HG02623 (cell line): ENCODE measurements around the gene PSME2.

Experiments used
- ATAC-seq: cut with Tn5 transposase; IDR thresholded peaks from one replicate; pipeline ENCODE4 v1.9.1; 2021; ENCODE audit warnings: moderate library complexity; ENCODE audit not compliant: unreplicated experiment

PSME2 gene

DNA sequence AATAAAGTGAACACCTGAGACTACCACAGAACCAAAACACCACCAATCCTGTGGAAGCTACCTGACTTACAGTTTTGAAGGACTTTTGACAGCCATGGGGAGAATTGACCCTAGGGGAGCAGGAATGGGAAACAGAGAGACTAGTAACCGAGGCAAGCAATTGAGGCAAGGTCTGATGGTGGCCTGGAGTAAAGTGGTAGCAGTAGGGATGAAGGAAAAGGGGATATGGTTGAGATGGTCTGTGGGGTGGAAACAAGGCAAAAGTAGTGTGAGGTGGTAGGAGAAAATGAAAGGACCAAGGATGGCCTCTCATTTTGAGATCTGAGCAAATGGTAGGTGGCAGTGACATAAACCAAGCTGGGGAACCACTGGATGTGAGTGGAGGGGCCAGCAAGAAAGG is 10.4 kb upstream of the PSME2 start:
- ATAC-seq = no peak

DNA sequence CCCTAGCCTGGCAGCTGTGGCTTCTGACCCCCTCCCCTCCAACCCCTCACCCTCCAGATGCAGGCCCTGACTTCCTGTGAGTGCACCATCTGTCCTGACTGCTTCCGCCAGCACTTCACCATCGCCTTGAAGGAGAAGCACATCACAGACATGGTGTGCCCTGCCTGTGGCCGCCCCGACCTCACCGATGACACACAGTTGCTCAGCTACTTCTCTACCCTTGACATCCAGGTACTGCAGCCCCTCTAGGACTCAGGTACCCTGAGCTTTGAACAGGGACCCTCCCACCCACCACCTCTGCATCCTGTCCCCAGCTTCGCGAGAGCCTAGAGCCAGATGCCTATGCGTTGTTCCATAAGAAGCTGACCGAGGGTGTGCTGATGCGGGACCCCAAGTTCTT is 8.7 kb upstream of the PSME2 start:
- no peak for ATAC-seq

DNA sequence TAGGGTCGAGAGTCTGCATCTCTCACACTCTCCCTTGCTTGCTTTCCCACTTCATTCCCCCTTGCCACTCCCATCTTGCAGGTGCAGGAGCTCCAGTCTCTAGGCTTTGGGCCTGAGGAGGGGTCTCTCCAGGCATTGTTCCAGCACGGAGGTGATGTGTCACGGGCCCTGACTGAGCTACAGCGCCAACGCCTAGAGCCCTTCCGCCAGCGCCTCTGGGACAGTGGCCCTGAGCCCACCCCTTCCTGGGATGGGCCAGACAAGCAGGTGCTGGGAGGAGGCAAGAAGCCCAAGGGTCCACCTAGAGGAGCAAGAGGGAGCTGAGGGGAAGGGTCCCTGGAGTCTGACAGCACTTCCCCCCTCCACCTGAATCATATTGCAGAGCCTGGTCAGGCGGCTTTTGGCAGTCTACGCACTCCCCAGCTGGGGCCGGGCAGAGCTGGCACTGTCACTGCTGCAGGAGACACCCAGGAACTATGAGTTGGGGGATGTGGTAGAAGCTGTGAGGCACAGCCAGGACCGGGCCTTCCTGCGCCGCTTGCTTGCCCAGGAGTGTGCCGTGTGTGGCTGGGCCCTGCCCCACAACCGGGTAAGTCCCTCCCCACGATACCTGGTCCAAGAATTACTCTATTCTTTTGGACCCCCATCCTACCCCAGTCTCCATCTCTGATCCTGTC is 5.1 kb upstream of the PSME2 start:
- ATAC-seq = no peak

DNA sequence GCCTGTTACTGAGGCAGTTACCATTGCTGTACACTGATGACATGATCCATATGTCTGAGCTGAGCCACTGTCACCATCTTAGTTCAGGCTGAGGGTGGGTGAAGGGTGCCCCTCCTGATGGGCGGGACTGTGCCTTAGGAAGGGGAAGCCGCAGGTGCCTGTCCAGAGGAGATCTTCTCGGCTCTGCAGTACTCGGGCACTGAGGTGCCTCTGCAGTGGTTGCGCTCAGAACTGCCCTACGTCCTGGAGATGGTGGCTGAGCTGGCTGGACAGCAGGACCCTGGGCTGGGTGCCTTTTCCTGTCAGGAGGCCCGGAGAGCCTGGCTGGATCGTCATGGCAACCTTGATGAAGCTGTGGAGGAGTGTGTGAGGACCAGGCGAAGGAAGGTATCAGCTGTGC is 4.6 kb upstream of the PSME2 start:
- no peak for ATAC-seq

DNA sequence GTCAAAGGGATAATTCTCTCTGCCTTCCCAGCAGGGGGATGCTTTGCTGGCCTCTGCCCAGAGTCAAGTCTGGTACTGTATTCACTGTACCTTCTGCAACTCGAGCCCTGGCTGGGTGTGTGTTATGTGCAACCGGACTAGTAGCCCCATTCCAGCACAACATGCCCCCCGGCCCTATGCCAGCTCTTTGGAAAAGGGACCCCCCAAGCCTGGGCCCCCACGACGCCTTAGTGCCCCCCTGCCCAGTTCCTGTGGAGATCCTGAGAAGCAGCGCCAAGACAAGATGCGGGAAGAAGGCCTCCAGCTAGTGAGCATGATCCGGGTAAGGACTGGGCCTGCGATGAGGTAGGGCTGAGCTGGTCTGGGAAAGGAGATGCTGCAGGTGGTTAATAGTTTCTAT is 4.2 kb upstream of the PSME2 start:
- no peak for ATAC-seq

DNA sequence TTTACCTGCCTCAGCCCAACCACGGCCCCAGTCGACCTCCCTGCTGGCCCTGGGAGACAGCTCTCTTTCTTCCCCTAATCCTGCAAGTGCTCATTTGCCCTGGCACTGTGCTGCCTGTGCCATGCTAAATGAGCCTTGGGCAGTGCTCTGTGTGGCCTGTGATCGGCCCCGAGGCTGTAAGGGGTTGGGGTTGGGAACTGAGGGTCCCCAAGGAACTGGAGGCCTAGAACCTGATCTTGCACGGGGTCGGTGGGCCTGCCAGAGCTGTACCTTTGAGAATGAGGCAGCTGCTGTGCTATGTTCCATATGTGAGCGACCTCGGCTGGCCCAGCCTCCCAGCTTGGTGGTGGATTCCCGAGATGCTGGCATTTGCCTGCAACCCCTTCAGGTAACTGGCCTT is 3.7 kb upstream of the PSME2 start:
- ATAC-seq = no peak

DNA sequence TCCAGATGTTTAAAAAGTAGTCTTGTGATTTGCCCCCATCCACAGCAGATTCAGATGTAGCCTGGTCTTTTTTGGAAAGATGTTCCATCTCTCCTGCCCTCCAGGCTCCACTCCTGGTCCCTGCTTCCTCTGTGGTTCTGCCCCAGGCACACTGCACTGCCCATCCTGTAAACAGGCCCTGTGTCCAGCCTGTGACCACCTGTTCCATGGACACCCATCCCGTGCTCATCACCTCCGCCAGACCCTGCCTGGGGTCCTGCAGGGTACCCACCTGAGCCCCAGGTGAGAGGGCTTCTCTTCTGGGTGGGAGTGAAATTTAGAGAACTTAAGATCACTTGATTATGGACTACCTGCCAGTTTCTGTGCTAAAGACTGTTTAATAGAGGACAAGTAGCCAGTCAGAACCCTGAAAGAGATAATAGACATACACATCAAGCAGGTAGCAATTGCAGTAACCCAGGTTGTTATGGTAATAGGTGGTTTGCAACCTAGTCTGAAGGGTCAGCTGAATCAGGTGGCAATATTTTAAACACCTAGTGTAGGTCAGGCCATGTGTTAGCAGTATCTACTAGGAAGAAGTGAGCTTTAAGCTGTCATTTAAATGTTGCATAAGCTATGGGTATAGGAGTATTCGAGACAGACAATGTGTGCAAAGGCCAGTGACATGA is 3.0 kb upstream of the PSME2 start:
- ATAC-seq = no peak

DNA sequence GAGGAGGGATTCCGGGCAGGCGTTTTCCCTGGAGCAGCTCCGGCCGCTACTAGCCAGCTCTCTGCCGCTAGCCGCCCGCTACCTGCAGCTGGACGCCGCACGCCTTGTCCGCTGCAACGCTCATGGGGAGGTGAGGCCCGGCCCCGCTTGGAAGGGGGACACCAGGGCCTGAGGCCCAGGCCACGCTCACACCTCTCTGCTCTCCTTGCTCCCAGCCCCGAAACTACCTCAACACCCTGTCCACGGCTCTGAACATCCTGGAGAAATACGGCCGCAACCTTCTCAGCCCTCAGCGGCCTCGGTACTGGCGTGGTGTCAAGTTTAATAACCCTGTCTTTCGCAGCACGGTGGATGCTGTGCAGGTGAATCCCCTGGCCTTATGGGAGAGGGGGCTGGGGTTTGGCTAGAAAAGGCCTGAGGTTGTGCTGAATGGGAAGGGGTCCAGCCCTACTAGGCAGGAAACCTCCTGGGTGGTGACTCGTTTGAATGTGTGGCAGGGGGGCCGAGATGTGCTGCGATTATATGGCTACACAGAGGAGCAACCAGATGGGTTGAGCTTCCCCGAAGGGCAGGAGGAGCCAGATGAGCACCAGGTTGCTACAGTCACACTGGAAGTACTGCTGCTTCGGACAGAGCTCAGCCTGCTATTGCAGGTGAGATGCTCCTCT is 1.5 kb upstream of the PSME2 start:
- ATAC-seq = no peak

DNA sequence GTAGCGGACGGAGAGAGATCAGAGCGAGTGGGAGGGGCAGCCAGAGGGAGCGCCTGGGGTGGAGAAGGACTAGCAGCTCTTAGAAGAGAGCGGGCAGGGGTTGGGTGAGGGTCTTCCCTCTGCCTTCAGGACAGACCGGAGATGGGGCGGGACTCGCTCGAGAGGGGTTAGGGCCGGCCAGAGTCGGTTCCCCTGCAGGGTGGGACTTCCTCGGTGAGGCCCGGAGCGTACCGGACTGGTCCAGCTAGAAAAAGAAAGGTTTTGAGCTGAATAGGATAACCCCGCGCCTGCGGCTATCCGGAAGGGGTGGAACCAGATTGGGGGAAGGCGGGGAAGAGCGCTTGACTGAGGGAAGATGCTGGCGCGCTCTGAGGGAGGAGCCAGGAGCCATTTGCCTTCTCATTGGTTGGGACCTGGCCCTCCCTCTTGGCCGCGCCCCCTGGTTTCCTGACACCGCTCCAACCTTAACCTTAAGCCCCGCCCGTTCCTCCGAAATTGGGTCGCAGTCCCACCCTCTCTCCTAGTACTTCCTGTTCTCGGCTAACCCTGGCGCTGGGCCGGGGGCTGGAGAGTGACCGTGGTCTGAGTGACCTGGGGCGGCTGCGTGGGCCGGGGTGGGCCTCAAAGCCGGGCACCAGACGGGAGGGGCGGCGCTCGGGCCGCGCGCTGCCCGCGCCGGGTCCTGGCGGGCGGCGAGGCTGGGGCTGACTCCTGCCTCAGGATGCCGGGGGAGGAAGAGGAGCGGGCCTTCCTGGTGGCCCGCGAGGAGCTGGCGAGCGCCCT is 759 bp upstream of the PSME2 start, which contains the start of gene RNF31:
RNF31 (plus strand) TSS at position 521 of the 783 bp plus-strand sequence; CDS start at position 722, 201 bp downstream.
- peak; percentile 78 for ATAC-seq

DNA sequence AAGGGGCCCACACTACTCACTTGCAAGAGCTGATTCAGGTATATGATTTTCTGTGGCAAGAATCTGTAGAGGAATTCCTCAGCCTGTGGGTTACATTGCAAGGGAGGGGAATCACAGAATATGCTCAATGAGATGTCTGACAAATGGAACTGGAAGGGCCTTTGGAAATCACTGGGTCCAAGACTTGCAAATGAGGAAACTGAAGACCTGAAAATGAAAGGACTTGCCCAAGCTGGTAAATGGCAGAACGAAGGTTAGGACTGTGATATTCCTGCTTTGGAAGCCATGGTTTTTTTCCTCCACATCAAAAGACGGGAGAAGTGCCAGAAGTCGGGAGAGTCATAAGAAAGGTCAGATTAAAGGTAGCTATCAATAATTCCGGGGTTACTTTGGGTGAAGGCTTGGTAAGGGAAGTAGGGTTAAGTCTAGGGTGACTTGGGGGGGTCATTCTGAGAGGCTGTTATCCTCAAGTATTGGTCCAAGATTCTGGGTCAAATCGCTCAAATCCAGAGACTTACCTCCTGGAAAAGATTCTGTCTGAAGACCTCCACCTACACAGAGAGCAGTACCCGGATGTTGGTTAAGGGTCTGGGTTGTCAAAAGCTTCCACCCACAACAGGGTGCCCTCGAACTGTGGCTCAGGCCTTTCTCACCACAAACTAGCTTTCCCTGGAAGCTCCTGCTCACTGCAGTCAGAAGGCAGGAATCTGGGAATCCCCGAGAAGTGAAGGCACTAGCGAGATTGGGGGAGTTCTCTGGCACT is 539 bp downstream of the PSME2 start:
- no peak for ATAC-seq

DNA sequence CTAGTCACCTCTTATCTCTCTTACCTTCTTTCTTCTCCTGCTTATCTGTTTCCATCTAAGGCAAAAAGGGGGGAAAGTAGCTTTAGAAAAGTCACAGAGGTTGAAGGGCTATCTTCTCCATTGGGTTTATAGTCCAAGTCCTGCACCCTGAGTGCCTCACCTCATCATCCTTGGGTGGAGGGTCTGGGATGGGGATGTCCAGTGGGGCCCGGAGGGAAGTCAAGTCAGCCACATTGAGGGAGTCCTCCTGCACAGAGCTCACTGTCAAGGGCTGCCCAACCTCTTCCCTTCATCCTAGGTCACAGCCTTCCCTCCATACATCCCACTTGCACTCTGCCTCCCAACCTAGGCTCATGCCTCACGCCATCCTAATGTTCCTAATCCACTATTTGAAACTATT is 1.2 kb downstream of the PSME2 start:
- no peak for ATAC-seq

DNA sequence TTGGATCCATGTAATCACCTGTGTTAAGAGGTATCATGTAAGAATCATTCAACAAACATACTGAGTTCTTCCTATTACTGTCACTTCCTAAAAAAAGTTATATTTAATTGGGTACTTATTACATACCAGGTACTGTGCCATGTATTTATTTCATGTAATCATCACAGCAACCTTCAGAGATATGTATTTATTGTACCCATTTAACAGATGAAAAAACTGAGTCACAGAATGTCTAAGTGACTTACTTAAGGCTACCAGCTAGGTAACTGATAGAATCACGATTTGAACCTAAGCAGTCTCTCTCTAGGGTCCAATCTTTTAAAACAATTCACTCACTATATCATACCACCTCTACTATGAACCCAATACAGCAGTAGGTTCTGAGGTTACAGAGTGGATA is 2.0 kb downstream of the PSME2 start:
- ATAC-seq = no peak

DNA sequence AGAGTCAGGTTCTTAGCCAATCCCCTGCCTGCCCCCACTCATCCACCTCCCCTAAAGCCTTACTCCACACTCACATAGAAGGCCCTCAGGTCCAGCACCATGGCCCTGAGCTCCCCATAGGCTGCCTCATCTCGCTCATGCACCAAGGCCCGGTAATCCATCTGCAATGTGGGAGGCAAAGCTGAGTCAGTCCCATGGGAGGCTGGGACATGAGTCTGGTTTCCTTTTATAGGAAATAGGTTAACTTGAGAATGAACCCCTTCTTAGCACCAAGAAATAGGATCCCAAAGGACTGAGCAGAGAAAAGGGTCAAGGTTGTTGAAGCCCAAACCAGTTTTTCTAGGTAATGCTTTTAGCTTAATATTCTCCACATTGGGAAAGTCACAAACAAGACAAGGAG is 2.9 kb downstream of the PSME2 start:
- no peak for ATAC-seq

DNA sequence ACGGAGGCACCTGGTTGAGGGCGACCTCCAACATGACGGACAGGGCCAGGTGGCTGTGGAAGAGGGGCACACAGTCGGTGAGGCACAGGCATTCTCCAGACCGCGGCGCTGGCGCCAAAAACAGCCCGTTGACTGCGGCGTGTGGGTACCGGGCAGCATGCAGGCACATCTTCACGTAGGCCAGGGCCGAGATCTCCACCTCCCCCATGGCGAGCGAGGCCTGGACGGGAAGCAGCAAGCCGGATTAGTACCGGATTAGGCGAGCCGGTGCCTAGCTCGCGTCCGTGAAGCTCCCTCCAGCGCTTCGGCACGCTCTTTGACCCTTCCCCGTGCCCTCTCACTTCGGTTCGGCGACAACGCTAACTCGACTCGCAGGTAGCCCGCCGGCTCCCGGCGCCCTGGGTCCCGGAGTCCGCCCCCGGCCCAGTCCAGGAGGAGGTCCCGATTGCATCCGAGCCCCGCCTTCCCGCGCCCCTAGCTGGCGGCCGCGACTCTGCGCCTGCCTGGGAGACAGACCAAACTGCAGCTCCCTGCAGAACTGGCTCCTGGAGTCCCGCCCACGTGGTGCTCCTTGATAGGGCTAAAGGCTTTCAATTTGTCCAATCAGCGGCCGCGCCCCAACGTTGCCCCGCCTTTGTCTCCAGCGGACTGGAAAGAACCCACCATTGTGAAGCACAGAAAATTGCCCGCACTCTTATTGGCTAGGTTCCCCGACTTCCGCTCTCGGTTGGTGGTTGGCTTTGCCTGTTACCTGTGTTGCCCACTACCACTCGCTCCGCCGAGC is 5.1 kb downstream of the PSME2 start, which contains the start of gene EMC9:
EMC9 (minus strand) TSS at position 495 of the 784 bp plus-strand sequence; CDS start at position 208, 287 bp downstream.
- ATAC-seq = peak; percentile 80

DNA sequence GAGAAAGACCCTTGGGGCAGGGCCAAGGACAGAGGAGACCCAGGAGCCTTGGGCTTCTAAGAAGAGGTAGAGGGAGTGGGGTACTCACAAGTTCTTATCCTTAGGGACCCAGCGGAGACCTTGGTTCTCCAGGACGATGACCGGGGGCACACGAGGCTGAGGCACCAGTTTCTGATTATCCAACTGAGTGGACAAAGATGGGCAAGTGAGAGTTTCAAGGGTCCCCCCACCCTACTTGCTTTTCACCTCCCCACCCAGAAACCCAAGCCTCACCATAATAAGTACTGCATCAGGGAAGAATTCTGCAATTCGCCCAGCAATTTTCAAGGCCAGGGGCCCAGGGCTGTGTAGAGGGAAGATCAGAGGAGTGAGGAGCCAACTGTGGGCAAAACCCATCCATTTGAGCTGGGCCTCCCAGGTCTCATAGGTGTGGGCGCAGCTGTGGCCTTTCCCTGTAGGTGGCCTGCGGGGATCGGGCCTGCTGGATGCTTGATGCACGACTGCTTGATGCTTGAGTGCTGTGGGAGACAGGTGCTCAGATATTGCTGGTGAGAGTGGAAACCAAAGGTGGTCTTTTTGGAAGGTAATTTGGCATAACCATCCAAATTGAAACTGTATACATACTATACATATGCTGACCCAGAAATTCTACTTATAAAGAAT is 7.0 kb downstream of the PSME2 start:
- ATAC-seq = no peak

DNA sequence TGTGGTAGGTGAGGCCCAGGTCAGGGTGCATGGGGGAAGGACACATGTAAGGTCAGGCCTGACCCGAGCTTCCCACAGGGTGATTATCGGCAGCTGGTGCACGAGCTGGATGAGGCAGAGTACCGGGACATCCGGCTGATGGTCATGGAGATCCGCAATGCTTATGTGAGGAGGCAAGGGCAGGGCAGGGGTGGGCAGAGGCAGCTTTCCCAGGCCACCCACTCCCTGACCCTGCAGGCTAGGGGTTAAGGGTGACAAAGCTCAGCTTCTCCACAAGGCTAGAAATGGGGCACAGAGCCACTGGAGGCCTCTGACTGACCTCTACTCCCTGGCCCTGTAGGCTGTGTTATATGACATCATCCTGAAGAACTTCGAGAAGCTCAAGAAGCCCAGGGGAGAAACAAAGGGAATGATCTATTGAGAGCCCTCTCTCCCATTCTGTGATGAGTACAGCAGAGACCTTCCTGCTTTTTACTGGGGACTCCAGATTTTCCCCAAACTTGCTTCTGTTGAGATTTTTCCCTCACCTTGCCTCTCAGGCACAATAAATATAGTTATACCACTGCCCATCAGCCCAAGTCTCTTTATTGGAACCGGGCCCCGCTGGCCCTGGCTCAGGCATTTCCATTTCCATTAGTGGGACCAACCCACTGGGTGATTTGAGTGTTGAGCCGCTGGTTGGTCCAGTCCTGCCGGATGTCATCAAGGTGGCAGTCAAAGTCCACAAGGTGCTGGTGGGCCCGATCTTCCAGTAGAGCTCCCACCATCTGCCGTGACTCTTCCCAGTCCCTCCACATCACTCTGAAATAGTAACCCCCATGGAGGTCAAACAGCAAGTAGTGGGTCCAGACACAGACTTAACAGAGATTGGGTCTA is 7.8 kb downstream of the PSME2 start:
- ATAC-seq = no peak

DNA sequence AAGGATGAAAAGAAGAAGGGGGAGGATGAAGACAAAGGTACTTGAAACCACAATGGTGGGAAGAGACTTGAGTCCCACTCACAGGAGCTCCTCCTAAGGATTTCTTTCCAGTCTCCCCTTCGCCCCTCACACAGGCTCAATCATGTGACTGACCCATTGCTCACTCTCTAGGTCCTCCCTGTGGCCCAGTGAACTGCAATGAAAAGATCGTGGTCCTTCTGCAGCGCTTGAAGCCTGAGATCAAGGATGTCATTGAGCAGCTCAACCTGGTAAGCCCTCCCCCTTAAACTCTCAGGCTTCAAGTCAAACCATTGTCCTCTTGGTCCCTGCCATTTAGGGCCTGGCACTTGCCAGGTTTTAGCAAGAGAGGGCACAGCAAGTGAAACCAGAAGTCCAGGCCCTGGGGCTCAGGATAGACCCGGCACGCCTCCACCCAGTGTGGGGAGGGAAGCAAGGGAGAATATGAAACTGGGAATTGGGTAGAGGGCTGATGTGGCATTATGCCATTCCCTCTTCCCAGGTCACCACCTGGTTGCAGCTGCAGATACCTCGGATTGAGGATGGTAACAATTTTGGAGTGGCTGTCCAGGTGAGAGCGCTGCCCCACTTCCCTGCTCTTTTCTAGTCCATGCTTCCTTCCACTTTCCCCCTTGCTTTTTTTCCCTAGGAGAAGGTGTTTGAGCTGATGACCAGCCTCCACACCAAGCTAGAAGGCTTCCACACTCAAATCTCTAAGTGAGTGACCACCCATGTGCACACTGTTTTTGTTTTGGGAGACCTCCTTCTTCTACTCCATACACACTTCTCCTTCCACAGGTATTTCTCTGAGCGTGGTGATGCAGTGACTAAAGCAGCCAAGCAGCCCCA is 8.6 kb downstream of the PSME2 start:
- ATAC-seq = no peak
